ENCODE results near the gene PEPD.

PEPD gene

DNA sequence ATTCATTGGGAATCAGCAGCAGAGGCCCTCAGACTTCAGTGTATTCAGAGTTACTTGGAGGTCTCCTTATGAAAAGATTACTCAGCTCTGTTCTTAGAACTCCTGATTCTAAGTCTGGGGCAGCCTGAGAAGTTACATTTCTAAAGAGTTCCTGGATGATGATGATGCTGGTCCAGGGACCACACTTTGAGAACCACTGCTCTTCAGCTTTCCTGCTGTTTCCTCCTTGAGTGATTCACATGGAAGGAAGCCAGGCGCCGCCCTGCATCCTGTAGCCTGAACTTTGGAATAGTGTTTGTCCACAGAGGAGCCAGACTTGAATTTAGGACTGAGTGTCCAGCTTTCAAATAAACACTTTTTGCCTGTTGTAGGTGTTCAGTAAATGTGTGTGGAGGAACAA, 145.2 kb downstream of the PEPD start:
- no peak overlapping the region for H3K27ac ChIP-seq
- peak; percentile 61 for DNase-seq (ENCODE audit: low spot score)
- ChIA-PET POLR2A (ENCODE audit: low non-redundant PET) (interaction anchor here (0.9 kb wide), 1 partner anchor 127 kb away, joined by 4 read pairs; no protein-coding TSS in a partner anchor), CTCF (interaction anchor here (1.6 kb wide), 1 partner anchor 74 kb away, joined by 5 read pairs; the partner anchor contains the start of gene CEBPA)
- TF ChIP-seq, protein P1, sequence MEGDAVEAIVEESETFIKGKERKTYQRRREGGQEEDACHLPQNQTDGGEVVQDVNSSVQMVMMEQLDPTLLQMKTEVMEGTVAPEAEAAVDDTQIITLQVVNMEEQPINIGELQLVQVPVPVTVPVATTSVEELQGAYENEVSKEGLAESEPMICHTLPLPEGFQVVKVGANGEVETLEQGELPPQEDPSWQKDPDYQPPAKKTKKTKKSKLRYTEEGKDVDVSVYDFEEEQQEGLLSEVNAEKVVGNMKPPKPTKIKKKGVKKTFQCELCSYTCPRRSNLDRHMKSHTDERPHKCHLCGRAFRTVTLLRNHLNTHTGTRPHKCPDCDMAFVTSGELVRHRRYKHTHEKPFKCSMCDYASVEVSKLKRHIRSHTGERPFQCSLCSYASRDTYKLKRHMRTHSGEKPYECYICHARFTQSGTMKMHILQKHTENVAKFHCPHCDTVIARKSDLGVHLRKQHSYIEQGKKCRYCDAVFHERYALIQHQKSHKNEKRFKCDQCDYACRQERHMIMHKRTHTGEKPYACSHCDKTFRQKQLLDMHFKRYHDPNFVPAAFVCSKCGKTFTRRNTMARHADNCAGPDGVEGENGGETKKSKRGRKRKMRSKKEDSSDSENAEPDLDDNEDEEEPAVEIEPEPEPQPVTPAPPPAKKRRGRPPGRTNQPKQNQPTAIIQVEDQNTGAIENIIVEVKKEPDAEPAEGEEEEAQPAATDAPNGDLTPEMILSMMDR (conservative IDR thresholded peaks at IDR 0.05; ENCODE audit: low read depth), result no peak

DNA sequence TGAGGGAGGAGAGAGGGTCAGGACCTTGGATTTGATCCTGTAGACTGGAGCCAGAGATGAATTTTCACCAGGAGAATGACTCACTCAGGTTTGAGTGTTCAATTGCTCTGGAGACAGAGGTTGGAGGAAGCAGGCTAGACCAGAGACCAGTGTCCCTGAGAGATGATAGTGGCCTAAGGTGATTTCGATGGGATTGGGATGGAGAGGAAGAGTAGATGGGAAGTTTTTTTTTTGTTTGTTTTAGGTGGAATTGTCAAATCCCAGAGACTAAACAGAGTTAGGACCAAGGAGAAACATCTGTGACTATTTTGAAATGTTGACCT, 145.8 kb downstream of the PEPD start:
- TF ChIP-seq, protein P1 (conservative IDR thresholded peaks at IDR 0.05; ENCODE audit: low read depth), result no peak
- no peak overlapping the region for H3K27ac ChIP-seq
- no peak for DNase-seq (ENCODE audit: low spot score)
- ChIA-PET POLR2A (ENCODE audit: low non-redundant PET) (interaction anchor here (0.5 kb wide), 1 partner anchor 38 kb away, joined by 7 read pairs; no protein-coding TSS in a partner anchor), CTCF (interaction anchor here (1.0 to 1.6 kb wide), 2 partner anchors 22 to 73 kb away, joined by 3 to 5 read pairs; partner anchors contain the start of gene CEBPA)

DNA sequence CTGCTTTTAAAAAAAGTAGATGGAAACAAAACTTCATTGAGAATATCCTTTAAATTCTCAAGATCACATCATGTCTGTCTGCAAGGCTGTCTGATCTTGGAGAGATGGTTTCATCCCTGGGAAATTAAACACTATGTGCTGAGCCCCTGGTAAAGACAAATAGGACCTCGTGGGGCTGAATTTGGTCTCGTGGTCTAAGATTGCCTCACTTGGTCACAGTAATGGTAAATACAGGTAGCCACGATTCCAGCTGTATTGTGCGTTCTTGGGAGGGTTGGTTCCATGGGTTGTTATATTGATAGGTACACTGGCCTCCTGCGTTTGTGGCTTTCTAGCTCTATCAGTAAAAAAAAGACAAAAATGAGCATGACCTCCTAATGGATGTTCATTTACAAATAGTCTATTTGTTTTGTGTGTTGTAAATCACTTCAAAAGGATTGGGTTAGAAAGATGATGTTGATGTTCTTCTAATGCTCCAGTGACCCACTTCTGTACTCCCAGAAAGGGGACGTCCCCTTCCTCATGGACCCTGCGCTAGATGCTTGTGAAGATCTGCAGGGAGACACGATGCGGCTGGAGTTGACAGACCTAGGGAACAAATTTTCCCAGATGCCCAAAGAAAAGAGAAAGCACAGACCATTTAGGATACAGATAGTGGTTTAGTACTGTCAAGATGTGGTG, 146.3 kb downstream of the PEPD start:
- POLR2A ChIA-PET (ENCODE audit: low non-redundant PET), result interaction anchor here (0.5 to 2.0 kb wide), 2 partner anchors 37 to 73 kb away, joined by 6 to 7 read pairs; partner anchors contain the start of gene CEBPA
- H3K27ac ChIP-seq, result no peak overlapping the region
- TF ChIP-seq, protein P1 (conservative IDR thresholded peaks at IDR 0.05; ENCODE audit: low read depth), result no peak
- CTCF ChIA-PET, result interaction anchor here (0.6 to 1.2 kb wide), 4 partner anchors 22 to 140 kb away, joined by 3 read pairs; no protein-coding TSS in a partner anchor
- DNase-seq (ENCODE audit: low spot score), result no peak

DNA sequence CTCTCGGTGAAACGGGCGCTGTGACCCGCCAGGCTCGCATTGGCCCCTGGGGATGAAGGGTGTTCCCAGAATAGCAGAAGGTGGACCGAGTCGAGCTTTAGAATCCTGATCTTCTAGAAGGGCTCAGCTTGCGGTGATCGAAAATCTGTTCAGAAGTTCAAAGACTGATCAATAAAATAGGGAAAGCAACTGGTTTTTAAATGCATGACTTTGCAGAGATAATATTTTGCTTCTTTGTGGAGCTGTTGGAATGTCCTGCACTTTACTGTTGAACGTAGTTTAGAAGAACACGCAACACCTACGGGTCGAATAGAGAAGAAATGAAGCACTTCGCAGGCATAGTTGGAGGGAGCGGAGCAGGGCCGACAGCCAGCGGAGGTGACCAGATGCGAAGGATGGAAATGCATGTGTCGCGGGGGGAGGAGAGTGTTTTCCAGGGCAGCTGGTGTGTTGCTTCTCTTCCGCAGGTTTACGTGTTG, 147.3 kb downstream of the PEPD start:
- peak overlapping the region; percentile 98 for H3K27ac ChIP-seq
- TF ChIP-seq, protein P1 (conservative IDR thresholded peaks at IDR 0.05; ENCODE audit: low read depth), result no peak
- no peak for DNase-seq (ENCODE audit: low spot score)
- ChIA-PET POLR2A (ENCODE audit: low non-redundant PET) (interaction anchor here (0.5 to 2.0 kb wide), 4 partner anchors 38 to 74 kb away, joined by 4 to 6 read pairs (median 5); partner anchors contain the start of gene CEBPA), CTCF (interaction anchor here (0.7 to 1.2 kb wide), 7 partner anchors 33 to 470 kb away, joined by 3 to 7 read pairs (median 3); partner anchors contain the start of gene CEBPA)

DNA sequence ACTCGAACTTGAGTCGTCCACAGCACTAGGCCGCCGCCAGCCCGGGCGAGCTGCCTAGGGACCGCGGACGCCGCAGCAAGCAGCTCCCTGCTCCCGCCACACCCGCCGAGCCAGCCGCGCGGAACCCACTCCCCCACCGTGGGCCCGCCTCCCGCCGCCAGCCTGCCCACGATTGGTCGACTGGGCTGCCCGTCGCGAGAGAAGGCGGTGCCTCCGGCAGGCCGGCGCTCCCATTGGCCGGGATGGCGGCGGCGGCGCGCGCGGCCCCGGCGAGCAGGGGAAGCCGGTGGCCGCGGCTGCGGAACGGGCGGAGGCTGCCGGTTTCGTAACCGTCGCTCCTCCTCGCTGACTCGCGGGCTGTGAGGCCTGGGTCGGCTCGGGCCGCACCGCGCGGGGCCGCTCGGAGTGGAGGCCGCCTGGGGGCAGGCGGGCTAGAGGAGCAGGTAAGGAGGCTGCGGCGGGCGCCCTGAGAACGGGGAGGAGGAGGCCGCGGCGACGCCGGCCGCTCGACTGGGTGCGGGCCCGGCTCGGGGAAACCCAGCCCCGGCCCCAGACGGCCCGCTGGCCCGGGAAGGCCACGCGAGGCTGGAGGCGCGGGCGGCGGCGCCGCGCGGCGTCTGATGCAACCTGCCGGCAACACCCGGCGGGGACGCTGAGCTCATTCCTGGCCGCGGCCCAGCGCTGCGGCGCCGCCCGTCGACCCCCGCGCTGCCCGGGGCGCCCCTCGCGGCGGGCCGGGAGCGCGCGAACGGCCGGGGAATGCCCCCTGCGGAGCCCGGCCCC, 147.9 kb downstream of the PEPD start, which contains the start of gene CEBPG:
Gene CEBPG, plus strand, starts transcription at position 257 of the 783 bp plus-strand sequence. CDS start 5,531 bp downstream, outside the sequence.
- TF ChIP-seq, protein P1 (conservative IDR thresholded peaks at IDR 0.05; ENCODE audit: low read depth), result peak; percentile 39; the same call in 1 of the 2 replicates
- ChIA-PET CTCF (interaction anchor here (0.6 to 1.2 kb wide), 7 partner anchors 67 to 973 kb away, joined by 3 to 7 read pairs (median 3); partner anchors contain the start of gene CEBPA), POLR2A (ENCODE audit: low non-redundant PET) (interaction anchor here (0.5 to 2.0 kb wide), 4 partner anchors 38 to 73 kb away, joined by 4 to 6 read pairs (median 5); partner anchors contain the start of gene CEBPA)
- peak within 1 kb of the TSS; percentile 98 for H3K27ac ChIP-seq
- peak; percentile 98 for DNase-seq (ENCODE audit: low spot score)

DNA sequence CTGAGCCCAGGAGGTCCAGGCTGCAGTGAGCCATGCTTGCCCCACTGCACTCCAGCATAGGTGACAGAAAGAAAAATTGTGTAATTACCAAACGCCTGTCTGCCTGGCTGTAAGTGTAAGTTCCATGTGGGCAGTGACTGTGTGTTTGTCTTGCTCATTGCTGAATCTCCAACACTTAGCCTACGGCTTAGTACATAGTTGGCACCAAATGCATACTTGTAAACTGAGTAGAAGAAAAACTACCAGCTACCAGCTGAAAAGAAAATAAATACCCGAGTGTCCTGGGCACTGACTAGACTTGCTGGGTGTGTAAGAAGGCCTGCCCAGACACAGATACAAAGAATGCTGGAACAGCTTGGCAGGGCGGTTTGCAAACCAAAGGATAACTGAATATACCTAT, 150.8 kb downstream of the PEPD start:
- peak overlapping the region; percentile 98 for H3K27ac ChIP-seq
- ChIA-PET CTCF (interaction anchor here (1.0 kb wide), 1 partner anchor 68 kb away, joined by 5 read pairs; no protein-coding TSS in a partner anchor), POLR2A (ENCODE audit: low non-redundant PET) (interaction anchor here (0.6 kb wide), 2 partner anchors 71 to 242 kb away, joined by 3 read pairs; no protein-coding TSS in a partner anchor)
- TF ChIP-seq, protein P1 (conservative IDR thresholded peaks at IDR 0.05; ENCODE audit: low read depth), result no peak
- peak; percentile 56 for DNase-seq (ENCODE audit: low spot score)
